Stimulated activated naive B cell treated with anti-CD40 and anti-IgM and Interleukin-4, amounts not matched to agents 10 μg/mL and 1 μg/mL and 100 μg/mL, for 72 hours (primary cell): ENCODE results near the gene CATSPERB.

Source experiments
- ATAC-seq, 2 donors: fragments of 150-1000 bp; cut with Tn5 transposase; replicated peaks; 2 replicates each; pipeline ENCODE4 v1.10.0; 2021; ENCODE audit warnings: moderate library complexity in 1 of 2
- DNase-seq: peaks from one replicate; pipeline ENCODE4 v3.0.0; 2021
- H3K27ac Mint-ChIP-seq: one replicate; pipeline ENCODE4 v1.8.0; 2022; ENCODE audit warnings: mild to moderate bottlenecking, mixed read lengths
- H3K27me3 Mint-ChIP-seq, 2 donors: one replicate each; pipeline ENCODE4 v1.8.0; 2022; ENCODE audit warnings: mixed read lengths in 2 of 2
- H3K36me3 Mint-ChIP-seq, 2 donors: one replicate each; pipeline ENCODE4 v1.8.0; 2022; ENCODE audit warnings: mixed read lengths in 2 of 2, mild to moderate bottlenecking in 1 of 2
- H3K4me1 Mint-ChIP-seq, 2 donors: one replicate each; pipeline ENCODE4 v1.8.0; 2022; ENCODE audit warnings: mixed read lengths in 2 of 2, mild to moderate bottlenecking in 1 of 2
- H3K4me3 Mint-ChIP-seq, 2 donors: one replicate each; pipeline ENCODE4 v1.8.0; 2022; ENCODE audit warnings: mild to moderate bottlenecking in 2 of 2, mixed read lengths in 2 of 2, moderate library complexity in 1 of 2
- H3K9me3 Mint-ChIP-seq, 2 donors: one replicate each; pipeline ENCODE4 v1.8.0; 2022; ENCODE audit warnings: mixed read lengths in 2 of 2, mild to moderate bottlenecking in 1 of 2

CATSPERB gene

DNA sequence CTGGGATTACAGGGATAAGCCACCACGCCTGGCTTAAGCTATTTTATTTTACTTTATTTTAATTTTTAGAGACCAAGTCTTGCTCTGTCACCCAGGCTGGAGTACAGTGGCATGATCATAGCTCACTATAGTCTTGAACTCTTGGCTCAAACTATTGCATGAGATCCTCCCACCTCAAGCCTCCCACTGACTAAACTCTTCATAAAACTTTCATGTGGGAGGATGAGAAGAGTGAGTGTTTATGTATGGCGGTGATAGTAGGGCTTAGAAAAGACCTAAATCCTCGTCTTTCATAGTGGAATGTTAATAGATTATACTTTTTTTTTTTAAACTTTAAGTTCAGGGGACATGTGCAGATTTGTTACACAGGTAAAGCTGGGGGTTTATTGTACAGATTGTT lies 198.3 kb downstream of the CATSPERB start:
- Mint-ChIP-seq H3K36me3 (peaks cover 0 to 3% of the 10 kb centered on the region in 2 donors), H3K4me1 (no peaks in the 10 kb centered on the region), H3K27me3 (peaks cover 5 to 19% of the 10 kb centered on the region in 2 donors), H3K27ac (no peak overlapping the region), H3K9me3 (peaks cover 4 to 6% of the 10 kb centered on the region in 2 donors), H3K4me3 (no peak overlapping the region)
- ATAC-seq (no peak), DNase-seq (no peak)
